Liver (tissue), 9 donors: ENCODE measurements around the gene HNRNPUL2. TPM values are rescaled to one million over a fixed set of nuclear protein-coding genes. Genes with fewer than 3 reads are reported as not detected.

ENCODE experiments used
- DNase-seq: peaks from one replicate; pipeline ENCODE4 v3.0.0-alpha.2; 2017; ENCODE audit warnings: low spot score
- H3K27ac ChIP-seq, 2 donors: one replicate each; pipeline ENCODE4 v1.7.0; 2013; ENCODE audit warnings: inconsistent platforms in 2 of 2, low read length in 2 of 2, control low read depth in 1 of 2, low read depth in 1 of 2, mild to moderate bottlenecking in 1 of 2
- H3K27me3 ChIP-seq, 4 donors: one replicate each; pipeline versions ENCODE4 v1.6.1 to v1.7.0; 2013; ENCODE audit warnings: low read length in 3 of 4, inconsistent platforms in 1 of 4, mild to moderate bottlenecking in 1 of 4, moderate library complexity in 1 of 4; ENCODE audit not compliant: control insufficient read depth in 4 of 4, insufficient read depth in 4 of 4
- H3K36me3 ChIP-seq, 4 donors: one replicate each; pipeline versions ENCODE4 v1.6.1 to v1.7.0; 2013; ENCODE audit warnings: low read length in 3 of 4, mild to moderate bottlenecking in 3 of 4, low read depth in 1 of 4, moderate library complexity in 1 of 4; ENCODE audit not compliant: control insufficient read depth in 4 of 4, insufficient read depth in 3 of 4
- H3K4me1 ChIP-seq, 4 donors: one replicate each; pipeline versions ENCODE4 v1.6.1 to v1.7.0; 2013; ENCODE audit warnings: low read length in 3 of 4, mild to moderate bottlenecking in 3 of 4, moderate library complexity in 1 of 4; ENCODE audit not compliant: control insufficient read depth in 4 of 4, insufficient read depth in 4 of 4
- H3K4me3 ChIP-seq, 3 donors: one replicate each; pipeline versions ENCODE4 v1.6.1 to v1.7.0; 2013; ENCODE audit warnings: low read length in 3 of 3, control low read depth in 1 of 3, low read depth in 1 of 3, mild to moderate bottlenecking in 1 of 3
- H3K9ac ChIP-seq, 2 donors: one replicate each; pipeline ENCODE4 v1.7.0; 2013; ENCODE audit warnings: low read length in 2 of 2, mild to moderate bottlenecking in 2 of 2, moderate library complexity in 2 of 2, control low read depth in 1 of 2, low read depth in 1 of 2
- H3K9me3 ChIP-seq, 4 donors: one replicate each; pipeline versions ENCODE4 v1.6.1 to v1.7.0; 2013; ENCODE audit warnings: low read length in 3 of 4; ENCODE audit not compliant: control insufficient read depth in 4 of 4
- FOXA1 ChIP-seq: IDR thresholded peaks from 2 replicates; pipeline ENCODE4 v1.6.1; 2016; ENCODE audit warnings: antibody characterized with exemption
- HNF4A ChIP-seq, 2 donors: conservative IDR thresholded peaks; 2 replicates each; pipeline ENCODE4 v1.6.1; 2016; ENCODE audit warnings: antibody characterized with exemption in 2 of 2, mild to moderate bottlenecking in 2 of 2
- JUND ChIP-seq, 2 donors: IDR thresholded peaks; 2 replicates each; pipeline ENCODE4 v1.6.1; 2016; ENCODE audit warnings: antibody characterized with exemption in 2 of 2
- RAD21 ChIP-seq, 2 donors: IDR thresholded peaks; 2 replicates each; pipeline ENCODE4 v1.6.1; 2016; ENCODE audit warnings: antibody characterized with exemption in 2 of 2, mild to moderate bottlenecking in 2 of 2
- RXRA ChIP-seq, 2 donors: IDR thresholded peaks; 2 replicates each; pipeline ENCODE4 v1.6.1; 2017 to 2018; ENCODE audit warnings: antibody characterized with exemption in 2 of 2, mild to moderate bottlenecking in 1 of 2
- TAF1 ChIP-seq: conservative IDR thresholded peaks from 2 replicates; pipeline ENCODE4 v1.6.1; 2016; ENCODE audit warnings: antibody characterized with exemption, mild to moderate bottlenecking
- YY1 ChIP-seq: IDR thresholded peaks from 2 replicates; pipeline ENCODE4 v1.6.1; 2016; ENCODE audit warnings: antibody characterized with exemption, mild to moderate bottlenecking
- WGBS: extraction: QIAGEN DNeasy Blood & Tissue Kit; methylation state at CpG from one replicate; pipeline ENCODE4 v1.1.7; 2013; 5-methylcytosine and 5-hydroxymethylcytosine counted together
- polyA plus RNA-seq, 2 donors: library from polyadenylated mRNA; stranded (reverse) in 1 of 2; unstranded in 1 of 2; fragments of 200-250 nt in 1 of 2; fragments of >200 nt in 1 of 2; fragmentation: Nextera tagmentation in 1 of 2; extraction: Ambion mirVana in 1 of 2; gene quantifications; one replicate each; pipeline versions ENCODE4 v1.2.1 to v1.2.3, GENCODE V29; 2013 to 2015
- total RNA-seq, 2 donors: library from RNA; depleted of rRNA; stranded (reverse); fragments of >200 nt; gene quantifications; one replicate each; pipeline ENCODE4 v1.2.3, GENCODE V29; 2014
- TF ChIP-seq, protein P1 (sequence below): IDR thresholded peaks from 2 replicates; pipeline ENCODE4 v1.6.1; 2016; ENCODE audit warnings: antibody characterized with exemption, mild to moderate bottlenecking
- TF ChIP-seq, protein P2 (sequence below): fragments of 150-350 bp; IDR thresholded peaks from 2 replicates; pipeline ENCODE4 v1.5.1; 2017; ENCODE audit warnings: improper control_type of control experiment, low read depth, low read length; ENCODE audit not compliant: missing input control
- TF ChIP-seq, protein P3 (sequence below): IDR thresholded peaks from 2 replicates; pipeline ENCODE4 v1.6.1; 2016; ENCODE audit warnings: antibody characterized with exemption
- donor health status: healthy.
- donor health status: healthy.
- donor health status: healthy.
- donor health status: healthy.
- donor health status: healthy.

The HNRNPUL2 gene
- total and polyA plus RNA-seq, 4 donors: 1.3 to 17.0 (median 13.0) TPM

DNA sequence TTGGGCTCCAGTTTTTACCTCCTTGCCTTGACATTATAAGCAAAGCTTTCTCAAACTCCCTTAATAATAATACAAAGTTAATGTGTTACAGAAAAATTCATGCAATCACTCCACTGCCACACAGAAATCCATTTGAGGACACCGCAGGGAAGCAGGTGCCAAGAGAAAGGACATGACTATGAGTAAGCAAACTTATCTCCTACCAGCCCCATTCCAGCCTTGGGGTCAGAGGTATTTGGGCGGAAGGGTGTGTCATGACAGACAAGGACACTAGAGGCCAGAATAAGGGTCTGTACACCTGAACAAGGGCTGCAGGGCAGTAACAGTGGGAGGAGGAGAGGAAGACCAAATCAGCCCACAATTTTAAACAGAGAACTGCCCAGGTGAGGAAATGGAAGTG is 13.9 kb downstream of the HNRNPUL2 start (continued):
- TF ChIP-seq, protein P1, sequence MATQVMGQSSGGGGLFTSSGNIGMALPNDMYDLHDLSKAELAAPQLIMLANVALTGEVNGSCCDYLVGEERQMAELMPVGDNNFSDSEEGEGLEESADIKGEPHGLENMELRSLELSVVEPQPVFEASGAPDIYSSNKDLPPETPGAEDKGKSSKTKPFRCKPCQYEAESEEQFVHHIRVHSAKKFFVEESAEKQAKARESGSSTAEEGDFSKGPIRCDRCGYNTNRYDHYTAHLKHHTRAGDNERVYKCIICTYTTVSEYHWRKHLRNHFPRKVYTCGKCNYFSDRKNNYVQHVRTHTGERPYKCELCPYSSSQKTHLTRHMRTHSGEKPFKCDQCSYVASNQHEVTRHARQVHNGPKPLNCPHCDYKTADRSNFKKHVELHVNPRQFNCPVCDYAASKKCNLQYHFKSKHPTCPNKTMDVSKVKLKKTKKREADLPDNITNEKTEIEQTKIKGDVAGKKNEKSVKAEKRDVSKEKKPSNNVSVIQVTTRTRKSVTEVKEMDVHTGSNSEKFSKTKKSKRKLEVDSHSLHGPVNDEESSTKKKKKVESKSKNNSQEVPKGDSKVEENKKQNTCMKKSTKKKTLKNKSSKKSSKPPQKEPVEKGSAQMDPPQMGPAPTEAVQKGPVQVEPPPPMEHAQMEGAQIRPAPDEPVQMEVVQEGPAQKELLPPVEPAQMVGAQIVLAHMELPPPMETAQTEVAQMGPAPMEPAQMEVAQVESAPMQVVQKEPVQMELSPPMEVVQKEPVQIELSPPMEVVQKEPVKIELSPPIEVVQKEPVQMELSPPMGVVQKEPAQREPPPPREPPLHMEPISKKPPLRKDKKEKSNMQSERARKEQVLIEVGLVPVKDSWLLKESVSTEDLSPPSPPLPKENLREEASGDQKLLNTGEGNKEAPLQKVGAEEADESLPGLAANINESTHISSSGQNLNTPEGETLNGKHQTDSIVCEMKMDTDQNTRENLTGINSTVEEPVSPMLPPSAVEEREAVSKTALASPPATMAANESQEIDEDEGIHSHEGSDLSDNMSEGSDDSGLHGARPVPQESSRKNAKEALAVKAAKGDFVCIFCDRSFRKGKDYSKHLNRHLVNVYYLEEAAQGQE: no peak
- TF ChIP-seq JUND (IDR thresholded peaks at IDR 0.05): peak; percentile 54 to 84

DNA sequence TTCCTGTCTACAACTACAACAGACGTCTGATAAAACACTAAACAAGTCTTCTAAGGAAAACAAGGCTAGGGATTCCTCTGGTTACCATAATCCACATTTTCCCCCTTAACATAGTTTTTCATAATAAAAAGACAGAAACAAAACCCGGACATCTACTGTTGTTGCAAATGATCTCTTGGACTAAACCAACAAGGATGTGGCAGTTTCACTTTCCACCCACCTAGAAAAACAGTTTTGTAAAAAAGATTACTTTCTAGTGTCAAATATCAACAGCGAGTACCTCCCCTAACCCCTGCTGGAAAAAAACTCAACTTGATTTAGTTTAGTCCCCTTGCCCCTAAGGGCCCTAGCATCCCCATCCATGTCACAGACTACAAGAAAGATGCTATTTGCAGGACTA is 14.4 kb downstream of the HNRNPUL2 start:
- TF ChIP-seq RAD21 (IDR thresholded peaks at IDR 0.05) (no peak), FOXA1 (no peak), JUND (IDR thresholded peaks at IDR 0.05) (no peak), HNF4A (conservative IDR thresholded peaks at IDR 0.05) (no peak), YY1 (no peak), TAF1 (no peak), RXRA (IDR thresholded peaks at IDR 0.05) (no peak)
- TF ChIP-seq, protein P1: no peak
- TF ChIP-seq, protein P2, sequence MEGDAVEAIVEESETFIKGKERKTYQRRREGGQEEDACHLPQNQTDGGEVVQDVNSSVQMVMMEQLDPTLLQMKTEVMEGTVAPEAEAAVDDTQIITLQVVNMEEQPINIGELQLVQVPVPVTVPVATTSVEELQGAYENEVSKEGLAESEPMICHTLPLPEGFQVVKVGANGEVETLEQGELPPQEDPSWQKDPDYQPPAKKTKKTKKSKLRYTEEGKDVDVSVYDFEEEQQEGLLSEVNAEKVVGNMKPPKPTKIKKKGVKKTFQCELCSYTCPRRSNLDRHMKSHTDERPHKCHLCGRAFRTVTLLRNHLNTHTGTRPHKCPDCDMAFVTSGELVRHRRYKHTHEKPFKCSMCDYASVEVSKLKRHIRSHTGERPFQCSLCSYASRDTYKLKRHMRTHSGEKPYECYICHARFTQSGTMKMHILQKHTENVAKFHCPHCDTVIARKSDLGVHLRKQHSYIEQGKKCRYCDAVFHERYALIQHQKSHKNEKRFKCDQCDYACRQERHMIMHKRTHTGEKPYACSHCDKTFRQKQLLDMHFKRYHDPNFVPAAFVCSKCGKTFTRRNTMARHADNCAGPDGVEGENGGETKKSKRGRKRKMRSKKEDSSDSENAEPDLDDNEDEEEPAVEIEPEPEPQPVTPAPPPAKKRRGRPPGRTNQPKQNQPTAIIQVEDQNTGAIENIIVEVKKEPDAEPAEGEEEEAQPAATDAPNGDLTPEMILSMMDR: no peak
- TF ChIP-seq, protein P3, sequence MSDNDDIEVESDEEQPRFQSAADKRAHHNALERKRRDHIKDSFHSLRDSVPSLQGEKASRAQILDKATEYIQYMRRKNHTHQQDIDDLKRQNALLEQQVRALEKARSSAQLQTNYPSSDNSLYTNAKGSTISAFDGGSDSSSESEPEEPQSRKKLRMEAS: no peak
- peaks cover 3 to 36% (median 35%) of the 10 kb centered on the region in 4 donors for H3K36me3 ChIP-seq
- H3K27me3 ChIP-seq: no peaks in the 10 kb centered on the region
- no peak overlapping the region for H3K4me3 ChIP-seq
- peaks cover 17 to 65% (median 50%) of the 10 kb centered on the region in 4 donors for H3K4me1 ChIP-seq
- H3K27ac ChIP-seq: peak overlapping the region; percentile 86 to 94
- WGBS: 24% methylated on average over 3 of the region's 3 CpGs
- peak overlapping the region in 1 of 2 donors; percentile 60 for H3K9ac ChIP-seq
- no peaks in the 10 kb centered on the region for H3K9me3 ChIP-seq
- no peak for DNase-seq
